ENCODE results near the gene GFOD1.

- TF ChIP-seq, protein P1, sequence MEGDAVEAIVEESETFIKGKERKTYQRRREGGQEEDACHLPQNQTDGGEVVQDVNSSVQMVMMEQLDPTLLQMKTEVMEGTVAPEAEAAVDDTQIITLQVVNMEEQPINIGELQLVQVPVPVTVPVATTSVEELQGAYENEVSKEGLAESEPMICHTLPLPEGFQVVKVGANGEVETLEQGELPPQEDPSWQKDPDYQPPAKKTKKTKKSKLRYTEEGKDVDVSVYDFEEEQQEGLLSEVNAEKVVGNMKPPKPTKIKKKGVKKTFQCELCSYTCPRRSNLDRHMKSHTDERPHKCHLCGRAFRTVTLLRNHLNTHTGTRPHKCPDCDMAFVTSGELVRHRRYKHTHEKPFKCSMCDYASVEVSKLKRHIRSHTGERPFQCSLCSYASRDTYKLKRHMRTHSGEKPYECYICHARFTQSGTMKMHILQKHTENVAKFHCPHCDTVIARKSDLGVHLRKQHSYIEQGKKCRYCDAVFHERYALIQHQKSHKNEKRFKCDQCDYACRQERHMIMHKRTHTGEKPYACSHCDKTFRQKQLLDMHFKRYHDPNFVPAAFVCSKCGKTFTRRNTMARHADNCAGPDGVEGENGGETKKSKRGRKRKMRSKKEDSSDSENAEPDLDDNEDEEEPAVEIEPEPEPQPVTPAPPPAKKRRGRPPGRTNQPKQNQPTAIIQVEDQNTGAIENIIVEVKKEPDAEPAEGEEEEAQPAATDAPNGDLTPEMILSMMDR (IDR thresholded peaks at IDR 0.05) = no peak
- no peak for TF ChIP-seq POLR2A (IDR thresholded peaks at IDR 0.05)
These were observed 91.1 kb downstream of the GFOD1 start for GRCh38 chr6:13396241-13396792.

All from ovary (tissue), 3 donors.